Activated T-helper 1 cell treated with Interleukin-2 at 50 U/mL for 16 hours (primary cell): Measurements from ENCODE around the gene ST6GALNAC4.
"Not testable (repeated sequence)": the region's sequence is repeated elsewhere in the genome, so short reads cannot be mapped to it uniquely, and the experiment has no call there.

ENCODE experiments used
- DNase-seq: peaks from one replicate; pipeline ENCODE4 v3.0.0-alpha.2; 2020; ENCODE audit warnings: low read depth

The ST6GALNAC4 gene

GRCh38 chr9:127885508-127886281 is 31.1 kb downstream of the ST6GALNAC4 start:
- DNase-seq, result no peak

- no peak for DNase-seq
Observed at GRCh38 chr9:127884976-127885490, 31.8 kb downstream of the ST6GALNAC4 start.

GRCh38 chr9:127884427-127884911 is 32.4 kb downstream of the ST6GALNAC4 start:
- DNase-seq, result no peak

- DNase-seq, result no peak
Observed at GRCh38 chr9:127883959-127884358, 32.9 kb downstream of the ST6GALNAC4 start.

GRCh38 chr9:127881715-127882114 is 35.1 kb downstream of the ST6GALNAC4 start:
- DNase-seq, result not testable (repeated sequence)

- DNase-seq, result no peak
Observed at GRCh38 chr9:127880143-127880542, 36.7 kb downstream of the ST6GALNAC4 start.

GRCh38 chr9:127878652-127879390 is 38.0 kb downstream of the ST6GALNAC4 start:
- DNase-seq, result no peak

GRCh38 chr9:127878001-127878651 is 38.7 kb downstream of the ST6GALNAC4 start:
- no peak for DNase-seq

GRCh38 chr9:127877566-127877998 is 39.3 kb downstream of the ST6GALNAC4 start, which contains the start of gene AK1:
Gene AK1, minus strand, starts transcription at chr9:127877675. Its CDS starts 3,058 bp downstream, at chr9:127874617.
- no peak for DNase-seq

GRCh38 chr9:127876764-127877562 is 39.9 kb downstream of the ST6GALNAC4 start:
- DNase-seq, result no peak

- DNase-seq, result no peak
Observed at GRCh38 chr9:127876026-127876763, 40.6 kb downstream of the ST6GALNAC4 start.

- no peak for DNase-seq
Observed at GRCh38 chr9:127875306-127875966, 41.4 kb downstream of the ST6GALNAC4 start.

GRCh38 chr9:127874301-127875221 is 42.3 kb downstream of the ST6GALNAC4 start:
- no peak for DNase-seq

GRCh38 chr9:127873886-127874285 is 43.0 kb downstream of the ST6GALNAC4 start:
- DNase-seq, result no peak

GRCh38 chr9:127873223-127873691 is 43.6 kb downstream of the ST6GALNAC4 start:
- DNase-seq, result no peak

- no peak for DNase-seq
Observed at GRCh38 chr9:127872369-127873222, 44.2 kb downstream of the ST6GALNAC4 start.

GRCh38 chr9:127871531-127871930 is 45.3 kb downstream of the ST6GALNAC4 start:
- DNase-seq, result no peak

GRCh38 chr9:127870887-127871286 is 46.0 kb downstream of the ST6GALNAC4 start:
- DNase-seq, result no peak
